ENCODE results near the gene ANO2. TPM values are rescaled to one million over a fixed set of nuclear protein-coding genes. Genes with fewer than 3 reads are reported as not detected.

Gene ANO2
- total RNA-seq, 3 donors from 2014 or later (not counting 1 experiment from before 2014, with no cell fraction given): not detected

DNA sequence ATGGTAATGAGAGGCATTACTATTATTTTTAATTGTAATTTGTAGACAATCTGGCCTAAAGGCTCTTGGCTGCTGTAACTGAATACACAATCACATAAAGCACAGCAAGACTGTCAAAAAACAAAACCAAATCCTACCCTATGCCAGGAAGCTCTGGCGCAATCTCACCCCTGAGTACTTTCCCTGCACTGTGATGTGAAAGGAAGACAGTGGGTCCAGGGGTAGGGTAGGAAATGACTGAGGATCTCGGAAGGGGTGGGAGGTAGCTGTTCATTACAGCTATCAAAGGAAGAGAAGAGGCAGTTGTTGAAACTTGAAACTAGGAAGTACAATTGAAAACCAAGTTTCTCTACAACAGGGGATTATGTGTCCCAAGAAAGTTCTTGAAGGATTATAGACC lies 202.8 kb downstream of the ANO2 start:
- Histone ChIP-seq H3K4me3 (ENCODE audit: low read length) (no peak overlapping the region), H3K27me3 (ENCODE audit: control insufficient read depth, insufficient read depth, low read length) (no peaks in the 10 kb centered on the region), H3K9me3 (ENCODE audit: control insufficient read depth, insufficient read depth, low read length) (no peaks in the 10 kb centered on the region), H3K27ac (ENCODE audit: low read length) (no peak overlapping the region), H3K4me1 (ENCODE audit: control insufficient read depth, insufficient read depth, low read length) (no peaks in the 10 kb centered on the region), H3K36me3 (ENCODE audit: control insufficient read depth, insufficient read depth, low read length) (no peaks in the 10 kb centered on the region)
- no peak overlapping the region for H3K4me3 Mint-ChIP-seq
- H3K27me3 Mint-ChIP-seq (ENCODE audit: low read depth in 2 of 2): peaks cover 7 to 13% of the 10 kb centered on the region in 2 donors
- no peaks in the 10 kb centered on the region for H3K36me3 Mint-ChIP-seq
- no peaks in the 10 kb centered on the region for H3K4me1 Mint-ChIP-seq
- H3K9me3 Mint-ChIP-seq: no peaks in the 10 kb centered on the region
- TF ChIP-seq, protein P1, sequence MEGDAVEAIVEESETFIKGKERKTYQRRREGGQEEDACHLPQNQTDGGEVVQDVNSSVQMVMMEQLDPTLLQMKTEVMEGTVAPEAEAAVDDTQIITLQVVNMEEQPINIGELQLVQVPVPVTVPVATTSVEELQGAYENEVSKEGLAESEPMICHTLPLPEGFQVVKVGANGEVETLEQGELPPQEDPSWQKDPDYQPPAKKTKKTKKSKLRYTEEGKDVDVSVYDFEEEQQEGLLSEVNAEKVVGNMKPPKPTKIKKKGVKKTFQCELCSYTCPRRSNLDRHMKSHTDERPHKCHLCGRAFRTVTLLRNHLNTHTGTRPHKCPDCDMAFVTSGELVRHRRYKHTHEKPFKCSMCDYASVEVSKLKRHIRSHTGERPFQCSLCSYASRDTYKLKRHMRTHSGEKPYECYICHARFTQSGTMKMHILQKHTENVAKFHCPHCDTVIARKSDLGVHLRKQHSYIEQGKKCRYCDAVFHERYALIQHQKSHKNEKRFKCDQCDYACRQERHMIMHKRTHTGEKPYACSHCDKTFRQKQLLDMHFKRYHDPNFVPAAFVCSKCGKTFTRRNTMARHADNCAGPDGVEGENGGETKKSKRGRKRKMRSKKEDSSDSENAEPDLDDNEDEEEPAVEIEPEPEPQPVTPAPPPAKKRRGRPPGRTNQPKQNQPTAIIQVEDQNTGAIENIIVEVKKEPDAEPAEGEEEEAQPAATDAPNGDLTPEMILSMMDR (IDR thresholded peaks at IDR 0.05): no peak
- H3K27ac Mint-ChIP-seq: no peak overlapping the region
- no peak for ATAC-seq
- WGBS (ENCODE audit: insufficient coverage): 53% methylated on average over 2 of the region's 2 CpGs
- intact Hi-C loops (cut with micrococcal nuclease): no loop called here
- DNase-seq: no peak

GRCh38 chr12:5739917-5740316 lies 205.1 kb downstream of the ANO2 start:
- Mint-ChIP-seq H3K36me3 (no peaks in the 10 kb centered on the region), H3K9me3 (no peaks in the 10 kb centered on the region), H3K27me3 (ENCODE audit: low read depth in 2 of 2) (peaks cover 7 to 13% of the 10 kb centered on the region in 2 donors), H3K4me3 (no peak overlapping the region), H3K4me1 (no peaks in the 10 kb centered on the region), H3K27ac (no peak overlapping the region)
- no peak for DNase-seq
- TF ChIP-seq, protein P1 (IDR thresholded peaks at IDR 0.05): no peak
- Histone ChIP-seq H3K4me3 (ENCODE audit: low read length) (no peak overlapping the region), H3K36me3 (ENCODE audit: control insufficient read depth, insufficient read depth, low read length) (no peaks in the 10 kb centered on the region), H3K9me3 (ENCODE audit: control insufficient read depth, insufficient read depth, low read length) (no peaks in the 10 kb centered on the region), H3K27me3 (ENCODE audit: control insufficient read depth, insufficient read depth, low read length) (no peaks in the 10 kb centered on the region), H3K4me1 (ENCODE audit: control insufficient read depth, insufficient read depth, low read length) (no peaks in the 10 kb centered on the region), H3K27ac (ENCODE audit: low read length) (no peak overlapping the region)
- 83% methylated on average over 4 of the region's 5 CpGs for WGBS (ENCODE audit: insufficient coverage)
- no peak for ATAC-seq
- intact Hi-C loops (cut with micrococcal nuclease): no loop called here

DNA sequence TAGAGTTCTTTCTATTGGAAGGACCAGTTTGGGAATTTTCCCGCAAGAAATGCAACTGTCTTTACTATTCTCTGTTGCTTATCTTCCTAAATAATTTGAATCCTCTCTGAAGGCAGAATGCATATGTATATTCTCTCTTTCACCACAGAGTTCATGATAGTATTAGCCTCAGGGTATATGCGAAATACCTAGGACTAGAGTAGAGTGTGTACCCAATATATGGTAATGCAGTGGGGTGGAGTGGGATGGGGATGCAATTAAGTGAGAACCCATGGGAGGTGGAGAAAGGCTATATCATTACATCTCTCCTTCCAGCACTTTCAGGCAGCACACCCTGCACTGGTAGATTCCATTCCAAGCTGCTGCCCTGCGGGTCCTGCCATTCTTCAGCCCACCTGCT lies 207.3 kb downstream of the ANO2 start:
- Histone ChIP-seq H3K4me3 (ENCODE audit: low read length) (no peak overlapping the region), H3K36me3 (ENCODE audit: control insufficient read depth, insufficient read depth, low read length) (no peaks in the 10 kb centered on the region), H3K4me1 (ENCODE audit: control insufficient read depth, insufficient read depth, low read length) (no peaks in the 10 kb centered on the region), H3K27ac (ENCODE audit: low read length) (no peak overlapping the region), H3K27me3 (ENCODE audit: control insufficient read depth, insufficient read depth, low read length) (no peaks in the 10 kb centered on the region), H3K9me3 (ENCODE audit: control insufficient read depth, insufficient read depth, low read length) (no peaks in the 10 kb centered on the region)
- TF ChIP-seq, protein P1 (IDR thresholded peaks at IDR 0.05): no peak
- ATAC-seq: no peak
- peaks cover 0 to 3% of the 10 kb centered on the region in 2 donors for H3K27me3 Mint-ChIP-seq (ENCODE audit: low read depth in 2 of 2)
- intact Hi-C loops (cut with micrococcal nuclease): no loop called here
- H3K4me3 Mint-ChIP-seq: no peak overlapping the region
- WGBS (ENCODE audit: insufficient coverage): 89% methylated on average over 3 of the region's 3 CpGs
- H3K9me3 Mint-ChIP-seq: no peaks in the 10 kb centered on the region
- no peak for DNase-seq
- H3K36me3 Mint-ChIP-seq: no peaks in the 10 kb centered on the region
- H3K4me1 Mint-ChIP-seq: no peaks in the 10 kb centered on the region
- H3K27ac Mint-ChIP-seq: no peak overlapping the region

DNA sequence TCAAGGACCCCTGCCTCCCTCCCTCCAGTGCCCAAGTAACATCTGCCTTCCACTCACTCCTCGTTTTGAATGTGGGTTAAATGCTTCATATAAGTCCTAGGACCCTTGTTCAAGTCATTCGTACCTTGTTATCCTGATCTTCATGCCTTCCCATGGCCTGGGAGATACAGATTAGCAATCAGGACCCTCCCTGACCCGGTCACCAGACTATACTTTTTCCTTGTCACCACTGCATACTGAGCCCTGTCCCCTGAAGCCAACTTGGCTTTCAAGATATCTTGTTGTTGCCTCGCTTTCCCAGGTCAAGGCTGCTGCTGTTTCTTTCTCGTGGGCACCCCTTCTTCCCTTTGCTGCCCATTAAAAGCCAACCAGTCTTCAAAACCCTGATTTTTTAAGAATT lies 208.5 kb downstream of the ANO2 start:
- Histone ChIP-seq H3K27ac (ENCODE audit: low read length) (no peak overlapping the region), H3K4me3 (ENCODE audit: low read length) (no peak overlapping the region), H3K27me3 (ENCODE audit: control insufficient read depth, insufficient read depth, low read length) (no peaks in the 10 kb centered on the region), H3K36me3 (ENCODE audit: control insufficient read depth, insufficient read depth, low read length) (no peaks in the 10 kb centered on the region), H3K9me3 (ENCODE audit: control insufficient read depth, insufficient read depth, low read length) (no peaks in the 10 kb centered on the region), H3K4me1 (ENCODE audit: control insufficient read depth, insufficient read depth, low read length) (no peaks in the 10 kb centered on the region)
- peaks cover 0 to 3% of the 10 kb centered on the region in 2 donors for H3K27me3 Mint-ChIP-seq (ENCODE audit: low read depth in 2 of 2)
- intact Hi-C loops (cut with micrococcal nuclease): no loop called here
- H3K4me1 Mint-ChIP-seq: no peaks in the 10 kb centered on the region
- 76% methylated on average over 5 of the region's 5 CpGs for WGBS (ENCODE audit: insufficient coverage)
- DNase-seq (no peak), ATAC-seq (no peak)
- no peak overlapping the region for H3K4me3 Mint-ChIP-seq
- TF ChIP-seq, protein P1 (IDR thresholded peaks at IDR 0.05): no peak
- H3K9me3 Mint-ChIP-seq: no peaks in the 10 kb centered on the region
- H3K27ac Mint-ChIP-seq: no peak overlapping the region
- no peaks in the 10 kb centered on the region for H3K36me3 Mint-ChIP-seq
